LNCaP clone FGC (cell line): Measurements from ENCODE around the gene CENPN.

ENCODE experiments used
- DNase-seq: peaks from one replicate; pipeline ENCODE4 v3.0.0-alpha.2; 2011; ENCODE audit warnings: low read depth
- H3K4me3 ChIP-seq: 2 replicates; pipeline ENCODE4 v1.5.1; 2011; ENCODE audit warnings: mild to moderate bottlenecking, low read depth, low read length, control low read depth
- TF ChIP-seq, protein P1 (sequence below): IDR thresholded peaks from 2 replicates; pipeline ENCODE4 v1.5.1; 2012; ENCODE audit warnings: mild to moderate bottlenecking; ENCODE audit not compliant: control insufficient read depth, insufficient read depth; ENCODE audit errors: extremely low read depth

The CENPN gene

GRCh38 chr16:80997139-80997798 lies 9.7 kb upstream of the CENPN start:
- H3K4me3 ChIP-seq = peak overlapping the region; percentile 19
- TF ChIP-seq, protein P1, sequence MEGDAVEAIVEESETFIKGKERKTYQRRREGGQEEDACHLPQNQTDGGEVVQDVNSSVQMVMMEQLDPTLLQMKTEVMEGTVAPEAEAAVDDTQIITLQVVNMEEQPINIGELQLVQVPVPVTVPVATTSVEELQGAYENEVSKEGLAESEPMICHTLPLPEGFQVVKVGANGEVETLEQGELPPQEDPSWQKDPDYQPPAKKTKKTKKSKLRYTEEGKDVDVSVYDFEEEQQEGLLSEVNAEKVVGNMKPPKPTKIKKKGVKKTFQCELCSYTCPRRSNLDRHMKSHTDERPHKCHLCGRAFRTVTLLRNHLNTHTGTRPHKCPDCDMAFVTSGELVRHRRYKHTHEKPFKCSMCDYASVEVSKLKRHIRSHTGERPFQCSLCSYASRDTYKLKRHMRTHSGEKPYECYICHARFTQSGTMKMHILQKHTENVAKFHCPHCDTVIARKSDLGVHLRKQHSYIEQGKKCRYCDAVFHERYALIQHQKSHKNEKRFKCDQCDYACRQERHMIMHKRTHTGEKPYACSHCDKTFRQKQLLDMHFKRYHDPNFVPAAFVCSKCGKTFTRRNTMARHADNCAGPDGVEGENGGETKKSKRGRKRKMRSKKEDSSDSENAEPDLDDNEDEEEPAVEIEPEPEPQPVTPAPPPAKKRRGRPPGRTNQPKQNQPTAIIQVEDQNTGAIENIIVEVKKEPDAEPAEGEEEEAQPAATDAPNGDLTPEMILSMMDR = no peak
- no peak for DNase-seq

DNA sequence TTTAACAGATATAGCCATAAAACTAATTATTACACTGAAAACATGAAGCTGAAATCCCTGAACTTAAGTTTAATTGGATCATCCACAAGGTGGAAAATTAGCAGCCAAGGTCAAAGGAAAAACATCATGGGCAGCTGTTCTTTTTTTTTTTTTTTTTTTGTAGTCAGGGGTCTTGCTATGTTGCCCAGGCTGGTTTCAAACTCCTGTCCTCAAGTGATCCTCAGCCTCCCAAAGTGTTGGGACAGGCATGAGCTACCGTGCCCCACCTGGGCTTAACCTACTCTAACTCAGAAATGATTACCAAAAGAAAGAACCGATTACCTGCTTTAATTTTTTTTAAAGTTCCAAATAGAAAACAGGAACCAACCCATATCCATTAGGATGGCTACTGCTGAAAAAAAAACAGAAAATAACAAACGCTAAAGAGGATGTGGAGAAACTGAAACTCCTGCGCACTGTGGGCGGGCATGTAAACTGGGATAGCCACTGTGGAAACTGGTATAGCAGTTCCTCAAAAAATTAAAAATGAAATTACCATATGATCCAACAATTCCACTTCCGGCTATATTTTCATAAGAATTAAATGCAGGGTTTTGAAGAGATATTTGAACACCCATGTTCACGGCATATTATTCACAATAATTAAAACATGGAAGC lies 8.9 kb upstream of the CENPN start:
- H3K4me3 ChIP-seq = no peak overlapping the region
- TF ChIP-seq, protein P1 = no peak

GRCh38 chr16:81000873-81001272 lies 6.1 kb upstream of the CENPN start:
- no peak overlapping the region for H3K4me3 ChIP-seq
- TF ChIP-seq, protein P1 = no peak
- no peak for DNase-seq

More for the DNA sequence above, 8.9 kb upstream of the CENPN start:
- no peak for DNase-seq

DNA sequence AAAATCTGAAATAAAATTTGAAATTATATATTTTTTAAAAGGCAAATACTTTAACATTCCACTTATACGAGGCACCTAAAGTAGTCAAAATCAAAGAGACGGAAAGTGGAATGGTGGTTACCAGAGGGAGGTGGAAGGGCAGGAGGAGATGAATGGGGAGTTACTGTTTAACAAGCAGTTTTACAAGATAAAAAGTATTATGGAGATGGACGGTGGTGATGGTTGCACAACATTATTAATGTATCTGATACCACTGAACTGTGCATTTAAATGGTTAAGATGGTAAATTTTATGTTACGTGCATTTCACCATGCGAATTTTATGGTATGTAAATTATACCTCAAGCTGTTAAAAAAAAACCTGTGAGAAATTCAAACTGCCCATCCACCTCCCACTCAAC lies 5.7 kb upstream of the CENPN start:
- no peak overlapping the region for H3K4me3 ChIP-seq
- no peak for DNase-seq
- TF ChIP-seq, protein P1 = no peak

GRCh38 chr16:81003064-81003463 lies 4.0 kb upstream of the CENPN start:
- TF ChIP-seq, protein P1 = no peak
- H3K4me3 ChIP-seq = no peak overlapping the region
- DNase-seq = no peak

- TF ChIP-seq, protein P1 = no peak
- DNase-seq = no peak
- peak overlapping the region; percentile 71 for H3K4me3 ChIP-seq
These were observed 3.2 kb upstream of the CENPN start for GRCh38 chr16:81003610-81004460.
